GM23248 (cell line): ENCODE results near the gene SPSB3. TPM values are rescaled to one million over a fixed set of nuclear protein-coding genes. Genes with fewer than 3 reads are reported as not detected.

ENCODE experiments used
- DNase-seq: peaks from one replicate; pipeline ENCODE4 v3.0.0-alpha.2; 2015
- H2AFZ ChIP-seq: fragments of 200-600 bp; sonication (generic); 2 replicates; pipeline ENCODE4 v1.6.1; 2016; ENCODE audit warnings: antibody characterized with exemption
- H3F3A ChIP-seq: fragments of 200-600 bp; sonication (generic); 2 replicates; pipeline ENCODE4 v1.6.1; 2016; ENCODE audit warnings: mild to moderate bottlenecking, antibody characterized with exemption, mixed run types; ENCODE audit not compliant: insufficient read depth
- H3K27ac ChIP-seq: fragments of 200-600 bp; sonication (generic); 2 replicates; pipeline ENCODE4 v1.5.1; 2016; ENCODE audit warnings: mild to moderate bottlenecking
- H3K27me3 ChIP-seq: fragments of 200-600 bp; sonication (generic); replicated peaks from 2 replicates; pipeline ENCODE4 v1.6.1; 2016; ENCODE audit warnings: mild to moderate bottlenecking; ENCODE audit not compliant: insufficient read depth
- H3K36me3 ChIP-seq: fragments of 200-600 bp; sonication (generic); 2 replicates; pipeline ENCODE4 v1.6.1; 2016; ENCODE audit warnings: low read depth, mild to moderate bottlenecking
- H3K4me1 ChIP-seq: fragments of 200-600 bp; sonication (generic); 2 replicates; pipeline ENCODE4 v1.6.1; 2016; ENCODE audit warnings: mild to moderate bottlenecking; ENCODE audit not compliant: insufficient read depth
- H3K4me2 ChIP-seq: fragments of 200-600 bp; sonication (generic); one replicate; pipeline ENCODE4 v1.6.1; 2016; ENCODE audit warnings: mild to moderate bottlenecking; ENCODE audit not compliant: unreplicated experiment
- H3K4me3 ChIP-seq: fragments of 200-600 bp; sonication (generic); 2 replicates; pipeline ENCODE4 v1.5.1; 2016; ENCODE audit warnings: mild to moderate bottlenecking
- H3K79me2 ChIP-seq: fragments of 200-600 bp; sonication (generic); 2 replicates; pipeline ENCODE4 v1.6.1; 2016; ENCODE audit warnings: mild to moderate bottlenecking; ENCODE audit not compliant: insufficient read depth
- H3K9ac ChIP-seq: fragments of 200-600 bp; sonication (generic); 2 replicates; pipeline ENCODE4 v1.6.1; 2016; ENCODE audit warnings: mild to moderate bottlenecking
- H3K9me2 ChIP-seq: fragments of 200-600 bp; sonication (generic); 2 replicates; pipeline ENCODE4 v1.6.1; 2016; ENCODE audit warnings: mixed run types, mild to moderate bottlenecking, moderate library complexity; ENCODE audit not compliant: insufficient read depth
- H3K9me3 ChIP-seq: fragments of 200-600 bp; sonication (generic); one replicate; pipeline ENCODE4 v1.6.1; 2017; ENCODE audit warnings: low read depth
- H4K20me1 ChIP-seq: fragments of 200-600 bp; sonication (generic); 2 replicates; pipeline ENCODE4 v1.6.0; 2016; ENCODE audit not compliant: insufficient read depth
- EZH2 ChIP-seq: fragments of 200-600 bp; sonication (generic); IDR thresholded peaks from 2 replicates; pipeline ENCODE4 v1.6.1; 2018; ENCODE audit warnings: antibody characterized with exemption, mild to moderate bottlenecking; ENCODE audit not compliant: insufficient read depth, poor library complexity, severe bottlenecking
- EZH2phosphoT487 ChIP-seq: fragments of 200-600 bp; sonication (generic); IDR thresholded peaks from 2 replicates; pipeline ENCODE4 v1.6.1; 2018; ENCODE audit warnings: antibody characterized with exemption, moderate library complexity, mild to moderate bottlenecking, low read depth; ENCODE audit not compliant: insufficient read depth
- WGBS, 2 experiments: methylation state at CpG; one replicate each; pipeline ENCODE4 v1.1.6; 2015 to 2017; ENCODE audit warnings: low lambda C conversion rate in 2 of 2, low coverage in 1 of 2; ENCODE audit errors: missing lambda C conversion rate in 2 of 2; 5-methylcytosine and 5-hydroxymethylcytosine counted together
- in situ Hi-C: fragments of 300-500 bp; cut with MboI; formaldehyde crosslinking; loops from 2 replicates; pipeline ENCODE4 v1.15.0; 2020
- polyA plus RNA-seq: library from polyadenylated mRNA; unstranded; fragments of >200 nt; fragmentation: Nextera tagmentation; extraction: Ambion mirVana; gene quantifications from 2 replicates; pipeline ENCODE4 v1.2.1, GENCODE V29; 2016
- total RNA-seq: library from RNA; depleted of rRNA; stranded (reverse); fragments of >200 nt; shearing (Covaris generic); gene quantifications from 2 replicates; pipeline ENCODE4 v1.2.3, GENCODE V29; 2014

The SPSB3 gene
- total and polyA plus RNA-seq, 2 experiments from 2014 or later, result 35.3 to 35.6 TPM

- Histone ChIP-seq H3K36me3 (no peaks in the 10 kb centered on the region), H2AFZ (no peak overlapping the region), H3K4me2 (no peak overlapping the region), H3K9ac (no peak overlapping the region), H3K27me3 (no peaks in the 10 kb centered on the region), H3K9me2 (no peaks in the 10 kb centered on the region), H3F3A (peaks cover 11% of the 10 kb centered on the region; the same call in 1 of the 2 replicates), H3K4me3 (no peak overlapping the region), H3K9me3 (no peaks in the 10 kb centered on the region), H3K27ac (no peak overlapping the region), H3K4me1 (peaks cover 4% of the 10 kb centered on the region; the same call in 1 of the 2 replicates), H3K79me2 (peaks cover 10% of the 10 kb centered on the region), H4K20me1 (no peaks in the 10 kb centered on the region)
- in situ Hi-C loops, result no loop called here
- no peak for DNase-seq
- 88 to 92% methylated on average over 35 to 41 of the region's 41 CpGs for WGBS, 2 experiments
- no peak for TF ChIP-seq EZH2phosphoT487
These were observed 14.2 kb downstream of the SPSB3 start for GRCh38 chr16:1768061-1768766.

DNA sequence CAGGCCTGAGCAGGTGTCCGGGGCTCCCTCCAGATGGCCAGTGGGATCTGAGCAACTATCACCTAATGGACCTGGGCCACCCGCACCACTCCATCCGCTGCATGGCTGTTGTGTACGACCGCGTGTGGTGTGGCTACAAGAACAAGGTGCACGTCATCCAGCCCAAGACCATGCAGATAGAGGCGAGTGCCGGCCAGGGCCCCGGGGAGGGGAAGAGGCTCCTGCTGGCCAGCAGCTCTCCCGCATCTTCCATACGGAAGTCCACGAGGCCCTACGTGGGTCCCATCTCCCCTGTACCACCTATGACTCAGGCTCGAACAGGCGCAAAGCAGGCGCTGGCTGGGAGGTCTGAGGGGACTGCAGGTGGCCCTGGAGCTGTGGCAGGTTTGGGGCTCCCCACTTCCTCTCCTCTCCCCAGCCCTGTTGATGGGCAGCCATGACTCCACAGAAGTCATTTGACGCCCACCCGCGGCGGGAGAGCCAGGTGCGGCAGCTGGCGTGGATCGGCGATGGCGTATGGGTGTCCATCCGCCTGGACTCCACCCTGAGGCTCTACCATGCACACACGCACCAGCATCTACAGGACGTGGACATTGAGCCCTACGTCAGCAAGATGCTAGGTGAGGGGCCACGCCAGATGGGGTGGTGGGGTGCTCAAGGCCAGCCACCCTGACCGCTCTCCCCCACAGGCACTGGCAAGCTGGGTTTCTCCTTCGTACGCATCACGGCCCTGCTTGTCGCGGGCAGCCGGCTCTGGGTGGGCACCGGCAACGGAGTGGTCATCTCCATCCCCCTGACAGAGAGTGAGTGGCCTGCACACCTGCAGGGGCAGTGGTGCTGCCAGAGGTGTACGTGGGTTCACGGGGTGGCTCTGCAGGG, 15.0 kb downstream of the SPSB3 start:
- Histone ChIP-seq H4K20me1 (no peaks in the 10 kb centered on the region), H3K9ac (no peak overlapping the region), H2AFZ (no peak overlapping the region), H3K27me3 (no peaks in the 10 kb centered on the region), H3K36me3 (no peaks in the 10 kb centered on the region), H3K4me2 (no peak overlapping the region), H3K27ac (no peak overlapping the region), H3K4me1 (peaks cover 4% of the 10 kb centered on the region; the same call in 1 of the 2 replicates), H3F3A (peaks cover 11% of the 10 kb centered on the region; the same call in 1 of the 2 replicates), H3K79me2 (peaks cover 6% of the 10 kb centered on the region), H3K4me3 (no peak overlapping the region), H3K9me3 (no peaks in the 10 kb centered on the region), H3K9me2 (no peaks in the 10 kb centered on the region)
- TF ChIP-seq EZH2, result no peak
- TF ChIP-seq EZH2phosphoT487, result no peak
- WGBS, 2 experiments, result 92 to 94% methylated on average over 36 to 42 of the region's 42 CpGs
- DNase-seq, result no peak
- in situ Hi-C loops, result no loop called here

- no peaks in the 10 kb centered on the region for H4K20me1 ChIP-seq
- H3K36me3 ChIP-seq, result no peaks in the 10 kb centered on the region
- peaks cover 4% of the 10 kb centered on the region; the same call in 1 of the 2 replicates for H3K4me1 ChIP-seq
- 68 to 80% methylated on average over 5 to 18 of the region's 18 CpGs for WGBS, 2 experiments
- H3F3A ChIP-seq, result peaks cover 7% of the 10 kb centered on the region; the same call in 1 of the 2 replicates
- H3K9me2 ChIP-seq, result no peaks in the 10 kb centered on the region
- TF ChIP-seq EZH2phosphoT487 (no peak), EZH2 (no peak)
- H2AFZ ChIP-seq, result no peak overlapping the region
- no peak overlapping the region for H3K27ac ChIP-seq
- DNase-seq, result no peak
- in situ Hi-C loops, result no loop called here
- H3K27me3 ChIP-seq, result no peaks in the 10 kb centered on the region
- H3K79me2 ChIP-seq, result no peaks in the 10 kb centered on the region
- H3K9me3 ChIP-seq, result no peaks in the 10 kb centered on the region
- no peak overlapping the region for H3K4me2 ChIP-seq
- no peak overlapping the region for H3K9ac ChIP-seq
- no peak overlapping the region for H3K4me3 ChIP-seq
These were observed 15.7 kb downstream of the SPSB3 start for GRCh38 chr16:1766701-1767100.

GRCh38 chr16:1766231-1766630, 16.1 kb downstream of the SPSB3 start:
- Histone ChIP-seq H3K9me3 (no peaks in the 10 kb centered on the region), H2AFZ (no peak overlapping the region), H3K9ac (no peak overlapping the region), H4K20me1 (no peaks in the 10 kb centered on the region), H3K4me3 (no peak overlapping the region), H3K4me1 (peaks cover 4% of the 10 kb centered on the region; the same call in 1 of the 2 replicates), H3F3A (peaks cover 7% of the 10 kb centered on the region; the same call in 1 of the 2 replicates), H3K27me3 (no peaks in the 10 kb centered on the region), H3K9me2 (no peaks in the 10 kb centered on the region), H3K4me2 (no peak overlapping the region), H3K27ac (no peak overlapping the region), H3K36me3 (no peaks in the 10 kb centered on the region), H3K79me2 (no peaks in the 10 kb centered on the region)
- 93% methylated on average over 15 to 19 of the region's 19 CpGs for WGBS, 2 experiments
- no peak for DNase-seq
- TF ChIP-seq EZH2phosphoT487 (no peak), EZH2 (no peak)
- in situ Hi-C loops, result no loop called here
